Measurements from ENCODE around the gene PRKAG2. TPM values are rescaled to one million over a fixed set of nuclear protein-coding genes. Genes with fewer than 3 reads are reported as not detected.

The PRKAG2 gene
- total RNA-seq, 4 donors from 2014 or later = 38.8 to 94.4 (median 73.2) TPM

- Histone ChIP-seq H3K27ac (no peak overlapping the region), H3K4me3 (no peak overlapping the region), H3K4me1 (peaks cover 0 to 8% (median 4%) of the 10 kb centered on the region in 4 donors), H3K36me3 (no peaks in the 10 kb centered on the region), H3K27me3 (no peaks in the 10 kb centered on the region), H3K9me3 (no peaks in the 10 kb centered on the region)
- TF ChIP-seq POLR2A (IDR thresholded peaks at IDR 0.05) = no peak
- TF ChIP-seq, protein P1, sequence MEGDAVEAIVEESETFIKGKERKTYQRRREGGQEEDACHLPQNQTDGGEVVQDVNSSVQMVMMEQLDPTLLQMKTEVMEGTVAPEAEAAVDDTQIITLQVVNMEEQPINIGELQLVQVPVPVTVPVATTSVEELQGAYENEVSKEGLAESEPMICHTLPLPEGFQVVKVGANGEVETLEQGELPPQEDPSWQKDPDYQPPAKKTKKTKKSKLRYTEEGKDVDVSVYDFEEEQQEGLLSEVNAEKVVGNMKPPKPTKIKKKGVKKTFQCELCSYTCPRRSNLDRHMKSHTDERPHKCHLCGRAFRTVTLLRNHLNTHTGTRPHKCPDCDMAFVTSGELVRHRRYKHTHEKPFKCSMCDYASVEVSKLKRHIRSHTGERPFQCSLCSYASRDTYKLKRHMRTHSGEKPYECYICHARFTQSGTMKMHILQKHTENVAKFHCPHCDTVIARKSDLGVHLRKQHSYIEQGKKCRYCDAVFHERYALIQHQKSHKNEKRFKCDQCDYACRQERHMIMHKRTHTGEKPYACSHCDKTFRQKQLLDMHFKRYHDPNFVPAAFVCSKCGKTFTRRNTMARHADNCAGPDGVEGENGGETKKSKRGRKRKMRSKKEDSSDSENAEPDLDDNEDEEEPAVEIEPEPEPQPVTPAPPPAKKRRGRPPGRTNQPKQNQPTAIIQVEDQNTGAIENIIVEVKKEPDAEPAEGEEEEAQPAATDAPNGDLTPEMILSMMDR (IDR thresholded peaks at IDR 0.05) = no peak
- no peak for DNase-seq
Measured at GRCh38 chr7:151732834-151733592, 143.9 kb downstream of the PRKAG2 start.

GRCh38 chr7:151732292-151732691 lies 144.6 kb downstream of the PRKAG2 start:
- Histone ChIP-seq H3K9me3 (no peaks in the 10 kb centered on the region), H3K27me3 (no peaks in the 10 kb centered on the region), H3K4me1 (peaks cover 0 to 15% (median 5%) of the 10 kb centered on the region in 4 donors), H3K36me3 (no peaks in the 10 kb centered on the region), H3K4me3 (no peak overlapping the region), H3K27ac (no peak overlapping the region)
- DNase-seq = no peak
- no peak for TF ChIP-seq POLR2A (IDR thresholded peaks at IDR 0.05)
- TF ChIP-seq, protein P1 (IDR thresholded peaks at IDR 0.05) = no peak

- H3K36me3 ChIP-seq = no peaks in the 10 kb centered on the region
- DNase-seq = no peak
- peak overlapping the region in 1 of 4 donors; percentile 76 for H3K27ac ChIP-seq
Measured at GRCh38 chr7:151731022-151731441, 145.9 kb downstream of the PRKAG2 start.

DNA sequence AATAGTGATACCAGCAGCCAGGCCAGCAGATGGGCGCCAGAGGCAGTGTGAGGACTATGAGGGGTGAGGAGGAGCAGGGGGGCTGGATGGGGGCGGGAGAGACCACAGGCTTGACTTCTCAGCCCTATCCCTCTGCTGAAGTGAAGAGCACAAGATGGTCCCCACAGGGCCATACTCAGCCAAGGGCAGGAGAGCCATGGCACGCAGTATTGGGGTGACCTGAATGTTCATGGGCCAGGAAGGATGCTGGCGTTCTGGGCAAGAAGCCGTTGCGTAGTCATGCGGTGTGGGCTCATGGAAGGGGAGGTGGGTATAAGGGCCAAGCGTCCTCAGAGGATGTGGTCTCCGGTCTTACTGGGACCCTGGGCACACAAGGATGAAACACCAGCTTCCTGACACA lies 146.3 kb downstream of the PRKAG2 start:
- peak overlapping the region in 1 of 4 donors; percentile 76 for H3K27ac ChIP-seq
- no peaks in the 10 kb centered on the region for H3K9me3 ChIP-seq
- no peaks in the 10 kb centered on the region for H3K36me3 ChIP-seq
- DNase-seq = no peak
- H3K27me3 ChIP-seq = no peaks in the 10 kb centered on the region
- H3K4me3 ChIP-seq = no peak overlapping the region
- H3K4me1 ChIP-seq = peaks cover 0 to 19% (median 5%) of the 10 kb centered on the region in 4 donors
- TF ChIP-seq, protein P1 (IDR thresholded peaks at IDR 0.05) = no peak
- TF ChIP-seq POLR2A (IDR thresholded peaks at IDR 0.05) = no peak

More at GRCh38 chr7:151731022-151731441, 145.9 kb downstream of the PRKAG2 start:
- H3K4me1 ChIP-seq = peaks cover 0 to 19% (median 5%) of the 10 kb centered on the region in 4 donors
- TF ChIP-seq, protein P1 (IDR thresholded peaks at IDR 0.05) = peak in 1 of 6 experiments; percentile 11
- TF ChIP-seq POLR2A (IDR thresholded peaks at IDR 0.05) = peak in 1 of 2 donors; percentile 32
- no peak overlapping the region for H3K4me3 ChIP-seq
- H3K27me3 ChIP-seq = no peaks in the 10 kb centered on the region
- H3K9me3 ChIP-seq = no peaks in the 10 kb centered on the region

DNA sequence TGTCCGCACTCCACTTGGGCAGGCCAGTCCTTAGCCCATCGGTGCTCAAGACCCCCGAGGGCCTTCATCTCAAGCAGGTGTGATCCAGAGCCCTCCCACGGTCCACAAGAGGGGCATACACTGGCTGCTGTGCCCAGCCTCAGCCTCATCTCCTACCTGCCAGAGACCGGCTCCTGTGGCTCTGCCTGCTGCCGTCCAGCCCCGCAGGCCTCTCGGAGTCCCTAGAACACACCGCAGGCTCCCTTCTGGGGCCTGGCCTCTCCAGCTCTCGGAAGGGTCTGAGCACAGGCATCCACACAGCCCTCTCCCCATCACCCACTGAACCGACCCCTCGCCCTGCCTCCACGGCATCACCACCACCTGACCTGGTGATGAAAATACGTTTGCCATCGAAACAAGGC lies 147.4 kb downstream of the PRKAG2 start:
- peaks cover 0 to 19% (median 5%) of the 10 kb centered on the region in 4 donors for H3K4me1 ChIP-seq
- peak in 1 of 3 donors; percentile 26 for DNase-seq
- TF ChIP-seq POLR2A (IDR thresholded peaks at IDR 0.05) = no peak
- TF ChIP-seq, protein P1 (IDR thresholded peaks at IDR 0.05) = no peak
- no peak overlapping the region for H3K27ac ChIP-seq
- H3K9me3 ChIP-seq = no peaks in the 10 kb centered on the region
- no peak overlapping the region for H3K4me3 ChIP-seq
- H3K36me3 ChIP-seq = no peaks in the 10 kb centered on the region
- no peaks in the 10 kb centered on the region for H3K27me3 ChIP-seq

Measured in Peyer's patch (tissue), 4 donors.